Thyroid gland (tissue), 4 donors: ENCODE measurements around the gene FBXO2.

Experiments
- POLR2A ChIP-seq, 2 donors: fragments of 450-650 bp; IDR thresholded peaks; one replicate each; pipeline ENCODE4 v1.6.1; 2017; ENCODE audit warnings: antibody characterized with exemption in 2 of 2, mild to moderate bottlenecking in 2 of 2, moderate library complexity in 1 of 2
- TF ChIP-seq, protein P1 (sequence below), 6 experiments: fragments of 200-600 bp in 3 of 6; fragments of 450-650 bp in 3 of 6; sonication (generic) in 3 of 6; IDR thresholded peaks; one replicate each; pipeline ENCODE4 v1.5.1; 2016 to 2019; ENCODE audit warnings: antibody characterized with exemption in 6 of 6, mild to moderate bottlenecking in 2 of 6, inconsistent platforms in 1 of 6, moderate library complexity in 1 of 6

DNA sequence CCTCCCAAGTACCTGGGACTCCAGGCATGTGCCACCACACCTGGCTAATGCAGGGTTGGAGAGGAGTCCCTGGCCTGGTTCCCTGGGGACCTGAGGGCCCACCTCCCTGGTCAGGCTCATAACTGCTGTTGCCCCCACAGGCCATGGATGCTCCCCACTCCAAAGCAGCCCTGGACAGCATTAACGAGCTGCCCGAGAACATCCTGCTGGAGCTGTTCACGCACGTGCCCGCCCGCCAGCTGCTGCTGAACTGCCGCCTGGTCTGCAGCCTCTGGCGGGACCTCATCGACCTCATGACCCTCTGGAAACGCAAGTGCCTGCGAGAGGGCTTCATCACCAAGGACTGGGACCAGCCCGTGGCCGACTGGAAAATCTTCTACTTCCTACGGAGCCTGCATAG, 14.3 kb upstream of the FBXO2 start:
- TF ChIP-seq, protein P1, sequence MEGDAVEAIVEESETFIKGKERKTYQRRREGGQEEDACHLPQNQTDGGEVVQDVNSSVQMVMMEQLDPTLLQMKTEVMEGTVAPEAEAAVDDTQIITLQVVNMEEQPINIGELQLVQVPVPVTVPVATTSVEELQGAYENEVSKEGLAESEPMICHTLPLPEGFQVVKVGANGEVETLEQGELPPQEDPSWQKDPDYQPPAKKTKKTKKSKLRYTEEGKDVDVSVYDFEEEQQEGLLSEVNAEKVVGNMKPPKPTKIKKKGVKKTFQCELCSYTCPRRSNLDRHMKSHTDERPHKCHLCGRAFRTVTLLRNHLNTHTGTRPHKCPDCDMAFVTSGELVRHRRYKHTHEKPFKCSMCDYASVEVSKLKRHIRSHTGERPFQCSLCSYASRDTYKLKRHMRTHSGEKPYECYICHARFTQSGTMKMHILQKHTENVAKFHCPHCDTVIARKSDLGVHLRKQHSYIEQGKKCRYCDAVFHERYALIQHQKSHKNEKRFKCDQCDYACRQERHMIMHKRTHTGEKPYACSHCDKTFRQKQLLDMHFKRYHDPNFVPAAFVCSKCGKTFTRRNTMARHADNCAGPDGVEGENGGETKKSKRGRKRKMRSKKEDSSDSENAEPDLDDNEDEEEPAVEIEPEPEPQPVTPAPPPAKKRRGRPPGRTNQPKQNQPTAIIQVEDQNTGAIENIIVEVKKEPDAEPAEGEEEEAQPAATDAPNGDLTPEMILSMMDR (IDR thresholded peaks at IDR 0.05) = no peak
- TF ChIP-seq POLR2A (IDR thresholded peaks at IDR 0.05) = no peak
